Lung (tissue), 12 donors: Measurements from ENCODE around the gene RRM2. TPM values are rescaled to one million over a fixed set of nuclear protein-coding genes. Genes with fewer than 3 reads are reported as not detected.
A peak's percentile ranks its signal among the peaks of the same experiment; 100 is the strongest.

Source experiments
- ATAC-seq: fragments of 200-7000 bp; cut with Tn5 transposase; one replicate; pipeline ENCODE4 v1.9.1; 2020; ENCODE audit warnings: moderate number of reproducible peaks; ENCODE audit not compliant: insufficient read depth, low FRiP score
- DNase-seq, 3 donors: peaks; one replicate each; pipeline ENCODE4 v3.0.0-alpha.2; 2013 to 2017
- H3K27ac ChIP-seq, 2 donors: one replicate each; pipeline ENCODE4 v1.5.1; 2013; ENCODE audit warnings: mild to moderate bottlenecking in 2 of 2, moderate library complexity in 2 of 2, control low read depth in 1 of 2, inconsistent platforms in 1 of 2, low read depth in 1 of 2, low read length in 1 of 2
- H3K27me3 ChIP-seq, 3 donors: one replicate each; pipeline ENCODE4 v1.5.1; 2013; ENCODE audit warnings: low read length in 2 of 3; ENCODE audit not compliant: control insufficient read depth in 3 of 3, insufficient read depth in 3 of 3
- H3K36me3 ChIP-seq, 4 donors: one replicate each; pipeline ENCODE4 v1.5.1; 2013; ENCODE audit warnings: low read length in 4 of 4, mild to moderate bottlenecking in 1 of 4, moderate library complexity in 1 of 4; ENCODE audit not compliant: control insufficient read depth in 4 of 4, insufficient read depth in 4 of 4
- H3K4me1 ChIP-seq, 5 donors: one replicate each; pipeline ENCODE4 v1.5.1; 2013; ENCODE audit warnings: low read length in 5 of 5, mild to moderate bottlenecking in 2 of 5, moderate library complexity in 1 of 5; ENCODE audit not compliant: control insufficient read depth in 5 of 5, insufficient read depth in 5 of 5
- H3K4me3 ChIP-seq: one replicate; pipeline ENCODE4 v1.5.1; 2013; ENCODE audit warnings: mild to moderate bottlenecking, control low read depth, moderate library complexity
- H3K9ac ChIP-seq, 2 donors: one replicate each; pipeline ENCODE4 v1.5.1; 2013; ENCODE audit warnings: low read length in 2 of 2, control low read depth in 1 of 2; ENCODE audit not compliant: insufficient read depth in 1 of 2
- H3K9me3 ChIP-seq, 4 donors: one replicate each; pipeline ENCODE4 v1.5.1; 2013; ENCODE audit warnings: low read length in 3 of 4, mild to moderate bottlenecking in 1 of 4, moderate library complexity in 1 of 4; ENCODE audit not compliant: control insufficient read depth in 4 of 4, insufficient read depth in 3 of 4
- WGBS, 2 donors: extraction: QIAGEN DNeasy Blood & Tissue Kit; methylation state at CpG; one replicate each; pipeline ENCODE4 v1.1.7; 2013; 5-methylcytosine and 5-hydroxymethylcytosine counted together
- polyA plus RNA-seq, 2 donors: library from polyadenylated mRNA; stranded (reverse); fragments of 200-250 nt; gene quantifications; one replicate each; pipeline ENCODE4 v1.2.1, GENCODE V29; 2013
- total RNA-seq, 2 donors: library from RNA; depleted of rRNA in 1 of 2; stranded (reverse); fragments of >200 nt in 1 of 2; gene quantifications; one replicate each; pipeline ENCODE4 v1.2.1, GENCODE V29; 2014 to 2021
- TF ChIP-seq, protein P1 (sequence below): IDR thresholded peaks from 2 replicates; pipeline ENCODE4 v1.5.1; 2012; ENCODE audit warnings: mild to moderate bottlenecking; ENCODE audit errors: control extremely low read depth, extremely low read depth
- donor health status: control.
- donor health status: control.
- donor health status: Bipolar disorder and iron deficiency.
- donor health status: healthy.
- donor health status: DM: yes; HTN: yes; CAD: no.

The RRM2 gene
- total and polyA plus RNA-seq, 4 donors: 4.8 to 15.6 (median 5.7) TPM

DNA sequence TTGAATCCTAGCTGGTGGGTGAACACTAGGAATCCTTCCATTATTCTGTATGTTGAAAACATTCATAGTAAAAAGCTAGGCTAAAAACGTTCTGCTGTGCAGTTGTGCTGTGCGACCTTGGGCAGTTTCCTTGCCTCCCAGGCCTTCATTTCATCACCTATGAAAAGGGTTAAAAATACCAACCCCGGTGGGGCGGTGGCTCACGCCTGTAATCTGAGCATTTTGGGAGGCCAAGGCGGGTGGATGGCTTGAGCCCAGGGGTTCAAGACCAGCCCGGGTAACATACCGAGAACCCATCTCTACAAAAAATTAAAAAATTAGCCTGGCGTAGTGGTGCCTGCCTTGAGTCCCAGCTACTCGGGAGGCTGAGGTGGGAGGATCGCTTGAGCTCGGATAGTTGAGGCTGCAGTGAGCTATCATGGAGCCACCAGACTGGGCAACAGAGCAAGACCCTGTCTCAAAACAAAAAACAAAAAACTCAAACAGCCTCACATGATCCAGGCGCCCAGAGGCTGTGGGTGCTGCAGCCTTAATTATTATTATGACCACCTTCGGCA lies 2.9 kb upstream of the RRM2 start:
- DNase-seq (no peak), ATAC-seq (no peak)
- H3K36me3 ChIP-seq: no peaks in the 10 kb centered on the region
- peak overlapping the region; percentile 76 to 81 for H3K27ac ChIP-seq
- H3K9me3 ChIP-seq: no peaks in the 10 kb centered on the region
- 75 to 81% methylated on average over 14 of the region's 14 CpGs for WGBS, 2 donors
- no peaks in the 10 kb centered on the region for H3K27me3 ChIP-seq
- peaks cover 0 to 31% (median 5%) of the 10 kb centered on the region in 5 donors for H3K4me1 ChIP-seq
- no peak overlapping the region for H3K9ac ChIP-seq
- H3K4me3 ChIP-seq: no peak overlapping the region
- TF ChIP-seq, protein P1, sequence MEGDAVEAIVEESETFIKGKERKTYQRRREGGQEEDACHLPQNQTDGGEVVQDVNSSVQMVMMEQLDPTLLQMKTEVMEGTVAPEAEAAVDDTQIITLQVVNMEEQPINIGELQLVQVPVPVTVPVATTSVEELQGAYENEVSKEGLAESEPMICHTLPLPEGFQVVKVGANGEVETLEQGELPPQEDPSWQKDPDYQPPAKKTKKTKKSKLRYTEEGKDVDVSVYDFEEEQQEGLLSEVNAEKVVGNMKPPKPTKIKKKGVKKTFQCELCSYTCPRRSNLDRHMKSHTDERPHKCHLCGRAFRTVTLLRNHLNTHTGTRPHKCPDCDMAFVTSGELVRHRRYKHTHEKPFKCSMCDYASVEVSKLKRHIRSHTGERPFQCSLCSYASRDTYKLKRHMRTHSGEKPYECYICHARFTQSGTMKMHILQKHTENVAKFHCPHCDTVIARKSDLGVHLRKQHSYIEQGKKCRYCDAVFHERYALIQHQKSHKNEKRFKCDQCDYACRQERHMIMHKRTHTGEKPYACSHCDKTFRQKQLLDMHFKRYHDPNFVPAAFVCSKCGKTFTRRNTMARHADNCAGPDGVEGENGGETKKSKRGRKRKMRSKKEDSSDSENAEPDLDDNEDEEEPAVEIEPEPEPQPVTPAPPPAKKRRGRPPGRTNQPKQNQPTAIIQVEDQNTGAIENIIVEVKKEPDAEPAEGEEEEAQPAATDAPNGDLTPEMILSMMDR: no peak

- ATAC-seq (peak; percentile 90), DNase-seq (peak; percentile 93 to 94 (median 94))
- Histone ChIP-seq H3K4me3 (peak overlapping the region; percentile 51), H3K9ac (peak overlapping the region; percentile 49 to 66), H3K27ac (peak overlapping the region; percentile 76 to 81), H3K36me3 (peaks cover 0 to 2% (median 0%) of the 10 kb centered on the region in 4 donors), H3K4me1 (peaks cover 0 to 37% (median 5%) of the 10 kb centered on the region in 5 donors), H3K27me3 (no peaks in the 10 kb centered on the region), H3K9me3 (no peaks in the 10 kb centered on the region)
- WGBS, 2 donors: 0% methylated on average over 60 of the region's 60 CpGs
- TF ChIP-seq, protein P1: no peak
Observed at GRCh38 chr2:10120158-10120876, 2.2 kb upstream of the RRM2 start.

GRCh38 chr2:10120877-10121574 lies 1.5 kb upstream of the RRM2 start:
- H3K27me3 ChIP-seq: no peaks in the 10 kb centered on the region
- TF ChIP-seq, protein P1: no peak
- peak overlapping the region; percentile 49 to 66 for H3K9ac ChIP-seq
- H3K4me1 ChIP-seq: peaks cover 0 to 41% (median 6%) of the 10 kb centered on the region in 5 donors
- H3K9me3 ChIP-seq: no peaks in the 10 kb centered on the region
- H3K27ac ChIP-seq: peak overlapping the region; percentile 57 to 80
- WGBS, 2 donors: 17 to 23% methylated on average over 13 of the region's 13 CpGs
- ATAC-seq (no peak), DNase-seq (peak; percentile 47 to 79 (median 78))
- peaks cover 0 to 2% (median 0%) of the 10 kb centered on the region in 4 donors for H3K36me3 ChIP-seq
- no peak overlapping the region for H3K4me3 ChIP-seq
